CD4-positive, alpha-beta T cell treated with Interleukin-1 beta for 1 hour (primary cell): ENCODE data around the gene FER.
"Not testable (repeated sequence)": the region's sequence is repeated elsewhere in the genome, so short reads cannot be mapped to it uniquely, and the experiment has no call there.

ENCODE experiments used
- DNase-seq, 2 donors: peaks; one replicate each; pipeline ENCODE4 v3.0.0-alpha.2; 2020 to 2022

Gene FER

DNA sequence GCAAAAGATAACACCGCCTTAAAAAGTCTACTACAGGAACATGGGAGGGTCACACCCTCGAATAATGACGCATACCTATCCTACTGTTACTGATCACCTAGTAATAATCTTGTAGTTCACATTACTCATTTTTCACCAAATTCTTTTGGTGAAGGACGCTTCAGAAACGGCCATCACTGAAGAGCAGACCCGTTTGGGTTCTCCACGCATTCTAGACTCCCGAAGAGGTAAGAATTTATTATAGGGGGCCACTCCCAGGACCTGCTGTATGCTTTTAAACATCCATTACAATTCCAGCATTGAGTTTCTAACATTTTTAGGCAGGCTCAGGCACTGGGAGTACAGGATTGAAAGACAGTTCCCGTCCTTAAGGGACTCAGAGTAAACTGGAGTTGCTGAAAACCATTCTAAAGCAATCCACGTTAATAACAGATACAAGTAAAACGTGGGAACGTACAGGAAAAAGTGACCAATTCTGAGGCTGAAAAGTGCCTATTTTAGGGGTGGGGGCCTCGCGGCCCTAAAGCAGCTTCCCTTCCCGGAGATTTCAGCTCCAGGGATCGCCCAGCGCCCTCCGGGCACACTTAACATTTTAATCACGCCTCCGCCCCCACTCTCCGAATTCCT lies at the start of gene FER:
TSS of gene FER (plus strand) at position 124 of the 627 bp plus-strand sequence. CDS start 50,286 bp downstream, outside the sequence.
- peak in 1 of 2 donors; percentile 68 for DNase-seq

DNA sequence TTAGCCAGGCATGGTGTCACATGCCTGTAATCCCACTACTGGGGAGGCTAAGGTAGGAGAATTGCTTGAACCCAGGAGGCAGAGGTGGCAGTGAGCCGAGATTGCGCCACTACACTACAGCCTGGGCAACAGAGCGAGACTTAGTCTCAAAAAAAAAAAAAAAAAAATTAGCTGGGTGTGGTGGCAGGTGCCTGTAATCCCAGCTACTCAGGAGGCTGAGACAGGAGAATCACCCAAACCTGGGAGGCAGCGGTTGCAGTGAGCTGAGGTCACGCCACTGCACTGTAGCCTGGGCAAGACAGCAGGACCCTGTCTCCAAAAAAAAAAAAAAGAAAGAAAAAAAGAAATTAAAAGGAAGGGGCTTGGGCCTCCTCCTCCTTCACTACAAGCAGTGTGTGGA lies 47.3 kb upstream of the FER start:
- DNase-seq: not testable (repeated sequence)

DNA sequence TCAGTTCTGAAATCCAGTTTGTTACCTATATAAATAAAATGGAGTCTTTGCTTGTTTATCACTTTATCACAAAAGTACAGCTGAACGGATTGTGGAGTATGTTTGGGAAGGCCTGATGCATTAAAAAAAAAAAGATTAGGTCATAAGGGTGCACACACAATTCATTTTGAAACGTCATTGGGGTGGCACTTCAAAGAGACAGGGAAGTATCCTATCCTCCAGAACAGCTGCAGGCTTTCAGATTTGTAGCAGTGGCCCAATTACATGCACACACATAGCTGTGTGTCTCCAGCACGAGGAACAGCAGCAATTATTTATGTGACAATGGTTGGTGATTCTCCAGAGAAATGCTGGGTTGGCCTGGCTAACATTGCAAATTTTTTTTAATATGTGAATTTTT lies 46.8 kb upstream of the FER start:
- DNase-seq: no peak

DNA sequence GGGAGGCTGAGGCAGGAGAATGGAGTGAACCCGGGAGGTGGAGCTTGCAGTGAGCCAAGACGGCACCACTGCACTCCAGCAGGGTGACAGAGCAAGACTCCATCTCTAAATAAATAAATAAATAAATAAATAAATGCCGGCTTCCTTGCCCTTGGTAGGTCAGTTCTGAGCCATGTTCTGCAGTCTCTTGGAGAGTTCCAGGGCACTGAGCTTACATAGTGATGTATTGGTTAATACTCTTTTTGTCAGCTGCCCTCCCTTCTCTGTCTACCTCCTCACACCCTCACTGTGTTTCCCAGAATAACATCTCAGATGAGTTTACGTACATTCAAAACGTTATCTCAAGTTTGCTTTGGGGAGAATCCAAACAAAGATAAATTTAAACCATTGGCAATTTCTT lies 45.2 kb upstream of the FER start:
- no peak for DNase-seq

DNA sequence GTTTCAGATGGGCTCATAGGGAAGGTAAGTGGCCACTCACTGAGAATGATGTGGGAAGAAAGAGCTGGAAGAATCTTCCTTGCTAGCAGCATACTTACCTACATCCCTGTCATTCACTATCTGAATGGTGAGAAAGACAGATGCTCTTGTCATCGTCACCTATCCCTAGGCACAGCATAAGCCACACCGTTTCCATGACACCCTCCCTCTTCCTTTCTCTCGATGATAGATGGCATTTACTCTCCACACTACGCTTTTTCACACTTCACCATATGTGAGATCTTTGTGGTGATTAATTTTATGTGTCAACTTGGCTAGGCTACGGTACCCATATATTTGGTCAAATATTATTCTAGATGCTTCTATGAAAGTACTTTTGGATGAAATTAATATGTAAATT lies 44.4 kb upstream of the FER start:
- DNase-seq: no peak

DNA sequence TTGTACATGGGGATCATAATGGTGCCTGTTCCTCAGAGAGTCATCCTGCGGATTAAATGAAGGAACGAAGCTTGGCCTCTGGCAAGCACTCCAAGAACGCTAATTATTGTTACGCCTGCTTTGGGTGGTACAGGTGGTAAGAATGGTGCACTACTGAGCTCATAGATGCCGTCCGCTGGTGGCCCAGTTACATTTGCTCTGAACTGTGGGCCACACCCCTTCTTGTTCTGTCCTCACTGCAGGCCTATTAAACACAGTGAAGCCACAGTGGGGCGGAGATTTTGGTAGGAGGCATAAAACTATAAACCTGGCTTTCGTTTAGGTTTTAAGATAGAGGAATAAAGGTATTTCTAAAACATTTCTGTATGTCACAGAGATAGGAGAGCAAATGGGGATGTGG lies 40.6 kb upstream of the FER start:
- no peak for DNase-seq

DNA sequence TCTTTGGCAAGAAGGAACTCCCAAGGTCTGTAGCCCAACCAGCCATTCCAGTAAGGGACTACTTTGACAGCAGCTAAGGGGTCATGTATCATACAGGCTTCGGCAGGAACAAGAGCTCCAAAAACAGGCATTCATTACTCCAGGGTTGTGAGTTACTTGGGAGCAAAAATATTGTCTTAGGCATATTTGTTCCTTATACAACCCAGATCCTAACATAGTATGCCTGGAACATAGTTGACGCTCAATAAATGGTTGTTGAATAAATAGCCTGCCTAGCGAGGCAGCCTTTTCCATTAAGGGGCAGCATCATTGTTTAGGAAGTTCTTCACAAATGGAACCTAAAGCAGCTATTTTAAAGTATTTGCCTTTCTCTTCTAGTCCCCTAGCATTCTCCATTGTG lies 35.8 kb upstream of the FER start:
- no peak for DNase-seq

DNA sequence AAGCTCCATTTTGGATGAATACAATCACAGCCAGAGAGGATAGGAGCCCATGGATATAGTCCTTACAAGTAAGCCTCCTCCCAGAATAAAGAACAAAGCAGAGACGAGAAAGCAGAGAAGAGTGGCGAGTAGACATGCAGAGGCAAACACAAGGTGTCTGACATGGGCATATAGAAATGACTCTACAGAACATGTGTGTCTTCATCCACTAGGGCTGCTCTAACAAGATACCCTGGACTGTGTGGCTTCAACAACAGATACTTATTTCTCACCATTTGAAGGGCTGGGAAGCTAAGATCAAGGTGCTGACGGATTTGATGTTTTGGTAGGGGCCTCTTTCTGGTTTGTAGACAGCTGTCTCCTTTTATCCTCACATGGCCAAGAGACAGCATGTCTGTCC lies 32.3 kb upstream of the FER start:
- DNase-seq: no peak

DNA sequence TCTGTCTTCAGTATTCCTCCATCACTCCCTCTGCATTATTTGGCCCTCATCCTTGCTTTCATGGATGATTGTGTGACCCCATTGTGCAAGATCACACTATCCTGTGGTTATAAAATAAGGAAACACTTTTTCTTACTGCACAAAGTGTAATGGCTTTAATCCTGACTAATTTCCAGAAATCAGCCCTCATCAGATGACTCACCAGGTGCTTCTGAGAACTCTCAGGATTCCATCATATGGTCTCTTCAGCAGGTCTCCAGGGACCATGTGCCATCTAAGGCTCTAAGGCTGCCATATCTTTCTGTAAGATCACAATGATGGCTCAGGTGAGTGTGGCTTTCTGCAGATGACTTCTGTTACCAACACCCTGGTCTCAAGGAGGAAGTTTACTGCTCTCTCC lies 27.3 kb upstream of the FER start:
- DNase-seq: no peak

DNA sequence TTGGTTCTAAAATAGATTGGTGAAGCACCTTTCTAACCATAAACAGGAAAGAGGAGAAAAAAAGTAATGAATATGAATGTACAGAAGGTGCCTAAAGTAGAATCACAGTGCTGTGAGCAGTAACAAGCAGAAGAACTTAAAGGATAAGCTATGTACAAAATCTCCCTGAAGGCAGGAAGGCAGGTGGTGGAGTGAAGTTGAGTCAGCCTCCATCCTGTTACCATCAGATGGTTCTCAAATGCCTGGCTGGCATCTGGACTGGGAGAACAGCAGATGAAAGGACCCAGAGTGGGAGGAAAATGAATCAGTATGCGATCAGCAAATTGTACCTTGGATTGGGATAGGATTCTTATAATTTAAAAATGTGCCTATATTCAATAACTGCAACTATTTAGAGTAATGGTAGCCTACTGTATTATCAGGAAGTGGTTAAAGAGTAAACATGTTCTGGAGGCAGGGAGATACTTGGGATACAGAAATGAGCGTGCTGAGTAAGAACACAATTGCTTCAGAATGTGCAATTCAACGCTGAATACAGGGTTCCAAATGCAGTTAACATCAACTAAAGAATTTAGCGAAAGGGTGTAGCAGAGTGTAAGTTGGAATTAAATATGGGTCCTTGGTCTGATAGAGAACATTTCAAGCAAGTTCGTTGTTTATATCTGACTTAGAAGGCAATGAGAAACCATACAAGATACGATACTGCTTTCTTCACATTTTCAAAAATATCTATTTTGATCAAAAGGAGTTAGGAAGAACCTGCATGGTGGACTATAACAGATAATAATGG lies 21.1 kb upstream of the FER start:
- DNase-seq: no peak

DNA sequence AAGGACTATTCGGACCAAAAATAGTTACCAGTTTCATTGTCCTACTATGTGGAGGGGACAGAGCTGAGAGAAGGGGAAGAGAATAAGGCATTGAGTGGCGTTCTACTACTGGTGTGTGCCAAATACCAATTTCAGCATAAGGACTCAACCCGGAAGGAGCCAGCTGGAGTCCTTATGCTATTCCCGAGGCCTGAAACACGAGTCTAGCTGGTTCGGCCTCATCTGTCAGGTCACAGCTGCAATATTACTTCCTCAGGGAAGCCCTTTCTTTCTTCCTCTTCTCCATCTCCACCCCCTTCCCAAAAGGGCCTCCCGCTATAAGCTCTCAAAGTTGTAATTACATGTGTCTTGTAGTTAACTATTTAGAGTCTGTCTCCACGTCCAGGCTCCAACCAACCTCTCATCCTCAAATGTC lies 20.5 kb upstream of the FER start:
- no peak for DNase-seq

DNA sequence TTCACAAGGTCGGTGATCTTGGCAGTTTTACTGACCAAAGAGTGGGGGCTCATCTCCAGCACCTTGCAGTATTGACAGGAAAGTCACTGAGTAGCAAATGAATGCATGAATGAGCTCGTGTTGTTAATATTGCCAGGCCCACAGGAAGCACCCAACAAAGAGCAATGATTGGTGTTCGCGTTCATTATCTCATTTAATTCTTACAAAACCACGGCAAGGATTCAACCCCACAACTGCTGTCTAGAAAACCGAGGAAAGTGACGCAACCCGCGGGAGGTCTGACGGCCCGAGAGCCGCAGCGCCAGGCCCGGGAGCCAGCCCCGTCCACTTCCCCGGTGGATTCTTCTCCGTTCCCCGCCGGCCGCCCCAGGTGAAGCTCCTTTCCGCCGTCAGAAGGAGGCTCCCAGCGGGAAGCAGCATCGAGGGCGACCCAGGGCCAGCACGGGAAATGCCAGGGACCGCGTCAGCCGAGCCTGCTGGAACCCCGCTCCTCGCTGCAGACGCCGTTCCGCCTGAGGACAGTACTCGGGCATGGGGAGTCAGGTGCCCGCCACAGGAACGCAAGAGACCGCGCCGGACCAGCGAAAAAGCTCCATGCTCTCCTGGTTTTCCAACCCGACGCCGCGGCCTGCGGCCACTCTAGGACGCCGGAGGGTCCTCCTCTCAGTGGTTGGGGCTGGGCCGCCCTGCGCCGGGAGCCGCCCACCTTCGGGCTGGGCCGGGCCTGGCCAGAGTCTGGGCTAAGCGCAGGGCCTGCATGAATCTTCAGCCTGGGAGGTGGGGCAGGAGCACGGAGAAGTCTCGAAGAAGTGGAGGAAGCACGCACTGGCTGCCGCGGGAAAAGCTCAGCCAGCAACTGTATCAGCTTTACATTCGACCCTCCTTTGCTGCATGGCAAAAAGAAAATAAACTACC lies 19.8 kb upstream of the FER start:
- peak; percentile 48 to 67 for DNase-seq

DNA sequence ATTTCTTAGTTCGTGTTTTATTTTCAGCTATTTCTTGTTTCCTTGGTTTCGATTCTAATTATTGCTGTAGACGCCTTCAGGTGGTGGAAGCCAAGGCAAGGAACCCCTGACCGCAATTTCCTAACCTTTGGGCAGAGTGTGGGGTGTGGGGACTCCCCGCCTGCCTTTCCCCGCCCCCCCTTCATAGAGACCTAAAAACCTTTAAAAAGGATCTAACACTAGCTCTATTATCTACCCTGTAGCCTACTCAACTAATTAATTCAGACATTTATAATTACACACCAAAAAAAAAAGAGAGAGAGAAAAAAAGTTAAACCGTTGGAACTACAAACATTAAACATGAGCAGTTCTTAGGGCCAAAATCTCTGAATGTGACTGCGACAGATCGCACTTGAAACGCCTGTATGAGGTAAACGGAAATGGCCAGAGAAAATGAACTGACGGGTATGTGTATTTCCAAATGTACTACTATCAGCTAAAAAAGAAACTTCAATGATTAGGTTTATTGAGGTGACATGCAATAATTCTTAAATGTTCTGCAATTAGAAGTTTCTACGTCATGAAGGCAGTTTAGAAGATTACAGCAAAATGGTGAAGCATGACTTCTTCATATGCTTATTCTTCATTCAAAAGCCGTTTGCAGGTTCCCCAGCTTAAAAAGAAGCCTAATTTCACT lies 19.0 kb upstream of the FER start:
- DNase-seq: peak; percentile 60 to 70

DNA sequence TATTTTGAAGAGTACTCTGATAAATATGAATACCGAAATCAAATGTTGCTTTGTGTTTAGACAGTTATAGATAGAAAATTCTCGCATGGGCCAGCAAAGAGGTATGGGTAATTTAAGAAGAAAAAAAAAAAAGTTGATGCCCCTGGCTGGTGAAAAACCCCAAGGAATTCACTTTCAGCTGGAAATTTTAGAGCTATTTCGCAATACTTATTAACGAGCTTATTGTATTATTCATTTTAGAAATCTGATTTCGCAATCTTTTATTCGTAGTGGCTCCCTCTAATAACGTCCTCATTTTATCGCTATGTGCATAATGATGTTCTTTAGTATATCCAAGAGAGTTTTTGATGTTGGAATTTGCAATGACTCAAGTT lies 18.5 kb upstream of the FER start:
- no peak for DNase-seq

DNA sequence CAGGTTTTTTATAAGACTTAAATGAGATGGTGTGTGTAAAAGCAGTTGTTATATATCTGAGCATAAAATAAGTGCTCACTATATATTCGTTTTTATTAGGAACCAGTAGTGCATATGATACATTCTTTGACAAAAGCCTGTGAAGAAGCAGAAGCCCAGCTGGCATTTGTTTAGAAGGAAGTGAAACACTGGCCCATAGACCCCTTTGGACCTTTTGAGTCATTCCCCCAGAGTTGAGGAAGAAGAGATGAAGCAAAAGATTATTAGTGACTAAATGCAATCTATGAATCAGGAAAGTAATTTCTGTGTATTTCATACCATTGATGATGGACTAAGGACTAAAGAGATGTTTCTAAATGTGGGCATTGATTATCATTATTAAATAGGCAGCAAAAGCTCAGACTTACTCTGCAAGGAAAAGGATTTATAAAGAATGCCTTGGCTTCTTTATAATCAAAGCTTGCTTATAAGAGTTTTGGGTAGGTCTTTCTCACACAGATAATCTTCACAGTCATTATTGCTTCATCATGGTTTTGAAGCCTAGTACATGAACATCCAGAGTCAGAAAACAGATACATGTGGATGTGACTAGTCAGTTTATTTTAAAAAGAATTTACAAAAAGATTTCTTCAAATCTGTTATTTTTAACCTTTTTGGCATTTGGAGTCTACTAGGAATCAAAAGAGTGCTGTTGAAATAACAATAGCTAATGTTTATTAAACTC lies 16.9 kb upstream of the FER start:
- peak in 1 of 2 donors; percentile 9 for DNase-seq

DNA sequence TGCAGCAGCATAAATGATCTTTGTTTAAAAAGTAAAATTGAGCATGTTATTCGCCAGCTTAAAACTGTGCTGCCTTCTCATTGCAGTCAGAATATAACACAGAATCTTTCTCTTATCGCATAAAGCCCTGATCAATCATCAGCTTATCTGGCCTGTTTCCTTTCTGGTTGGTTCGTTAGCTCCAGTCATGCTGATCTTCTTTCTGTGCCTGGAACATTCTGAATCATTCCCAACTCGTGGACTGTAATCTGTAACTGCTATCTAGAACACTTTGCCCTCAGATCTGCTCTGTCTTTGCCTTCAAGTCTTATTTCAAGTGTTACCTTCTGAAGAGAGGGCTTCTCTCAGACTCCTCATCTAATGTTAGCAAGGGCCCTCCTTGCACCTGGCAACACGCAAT lies 11.9 kb upstream of the FER start:
- no peak for DNase-seq

DNA sequence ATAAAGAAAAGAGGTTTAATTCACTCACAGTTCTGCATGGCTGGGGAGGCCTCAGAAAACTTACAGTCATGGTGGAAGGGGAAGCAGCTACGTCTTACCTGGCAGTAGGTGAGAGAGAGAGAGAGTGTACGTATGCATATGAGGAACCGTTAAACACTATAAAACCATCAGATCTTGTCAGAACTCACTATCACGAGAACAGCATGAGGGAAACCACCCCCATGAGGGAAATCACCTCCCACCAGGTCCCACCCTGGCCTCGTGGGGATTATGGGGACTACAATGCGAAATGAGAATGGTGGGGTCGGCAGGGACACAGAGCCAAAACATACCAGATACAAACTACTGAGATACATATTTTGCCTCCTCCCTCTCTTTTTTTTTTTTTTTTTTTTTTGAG lies 10.8 kb upstream of the FER start:
- no peak for DNase-seq

DNA sequence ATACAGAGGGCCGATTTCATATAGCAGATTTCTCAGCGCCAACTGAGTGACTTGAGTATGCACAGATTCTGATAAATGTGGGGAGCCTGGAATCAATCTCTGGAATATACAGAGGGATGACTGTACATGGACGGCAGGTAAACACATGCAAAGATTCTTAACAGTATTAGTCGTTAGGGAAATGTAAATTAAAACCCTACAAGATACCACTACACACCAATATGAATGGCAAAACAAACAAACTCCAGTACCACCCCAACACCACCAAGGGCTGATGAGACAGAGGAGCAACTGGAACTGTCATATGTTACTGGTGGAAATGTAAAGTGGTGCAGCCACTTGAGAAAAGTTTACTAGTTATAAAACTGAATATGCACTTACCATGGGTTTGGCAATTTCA lies 8.3 kb upstream of the FER start:
- DNase-seq: no peak

DNA sequence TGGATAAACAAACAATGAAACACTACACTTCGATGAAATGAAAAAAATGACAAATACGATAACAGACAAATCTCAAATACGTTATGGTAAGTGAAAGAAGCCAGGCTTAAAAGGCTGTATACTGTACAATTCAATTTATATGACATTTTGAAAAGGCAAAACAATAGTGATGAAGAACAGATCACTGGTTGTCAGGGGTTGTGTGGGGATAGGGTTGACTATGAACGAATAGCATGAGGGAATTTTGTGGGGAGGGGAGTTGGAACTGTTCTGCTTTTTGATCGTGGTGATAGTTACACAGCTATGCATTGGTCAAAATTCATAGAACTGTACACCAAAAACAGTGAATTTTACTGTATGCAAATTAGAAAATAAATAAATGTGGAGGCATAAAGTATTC lies 7.8 kb upstream of the FER start:
- no peak for DNase-seq

DNA sequence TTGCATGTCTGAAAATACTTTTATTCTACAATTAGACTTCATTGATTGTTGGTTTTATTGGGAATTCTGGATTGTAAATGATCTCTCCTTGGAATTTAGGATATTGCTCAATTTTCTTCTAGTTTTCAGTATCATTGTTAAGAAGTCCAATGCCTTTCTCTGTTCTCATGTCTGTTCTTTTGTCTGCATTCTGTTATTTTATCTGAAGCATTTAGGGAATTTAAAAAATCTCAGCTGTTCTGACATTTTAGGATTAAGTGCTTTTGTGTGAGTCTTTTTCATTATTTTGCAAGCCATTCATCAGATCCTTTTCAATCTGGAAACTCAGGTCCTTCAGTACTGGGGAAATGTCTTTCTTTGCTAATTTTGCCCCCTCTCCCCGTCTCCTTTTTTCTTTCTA lies 4.4 kb upstream of the FER start:
- no peak for DNase-seq

DNA sequence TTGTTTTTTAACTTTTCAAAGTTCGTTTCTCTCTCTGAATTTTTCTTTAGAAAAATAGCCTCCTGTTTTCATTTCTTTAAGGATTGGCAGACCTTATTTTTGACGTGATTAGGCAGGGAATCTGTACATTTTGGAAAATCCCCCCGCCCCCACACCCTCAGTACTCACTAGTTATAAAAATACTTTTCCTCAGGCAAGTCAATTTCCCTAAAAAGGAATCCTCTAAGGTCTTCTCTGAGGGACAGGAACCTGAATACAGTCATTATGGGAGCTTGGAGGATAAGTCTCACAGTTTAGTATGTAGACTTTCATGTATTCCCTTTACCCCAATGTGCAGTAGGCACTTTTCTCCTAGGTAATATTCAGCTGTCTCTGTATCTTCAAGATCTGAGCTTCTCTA lies 3.9 kb upstream of the FER start:
- no peak for DNase-seq

DNA sequence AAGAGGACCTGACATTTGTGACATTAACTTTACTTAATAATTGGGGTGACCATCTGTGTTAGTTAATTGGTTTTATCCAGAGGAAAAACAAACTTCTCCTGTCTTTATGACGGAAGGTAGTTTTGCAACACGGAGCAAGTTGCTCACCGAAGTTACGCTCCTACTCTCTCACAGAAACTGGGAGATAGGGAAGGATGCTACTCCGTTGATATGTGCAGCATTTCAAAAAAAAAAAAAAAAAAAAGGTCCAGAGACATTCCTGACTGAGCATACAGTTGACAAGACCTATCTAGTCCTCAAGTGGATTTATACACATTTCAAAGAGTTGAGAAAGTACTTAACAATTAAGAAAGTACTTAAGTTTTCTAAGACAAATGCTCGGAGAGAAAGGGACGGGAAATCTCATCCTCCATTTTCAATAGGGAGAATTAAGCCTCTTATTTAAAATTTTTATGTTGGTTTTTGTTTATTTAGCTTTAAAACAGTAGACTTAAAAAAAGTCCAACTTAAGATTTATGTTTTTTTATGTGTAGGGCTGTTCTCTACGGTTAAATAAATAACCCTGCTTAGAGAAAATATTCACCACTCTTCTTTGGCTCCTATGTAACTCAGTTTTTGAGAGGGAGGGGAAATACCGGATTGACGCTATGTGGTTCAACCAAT lies 455 bp upstream of the FER start:
- DNase-seq: peak in 1 of 2 donors; percentile 78
